Medulla oblongata (tissue), 1 donor: ENCODE results near the gene EPHA4.

Experiments
- DNase-seq: peaks from one replicate; pipeline ENCODE4 v3.0.0-alpha.2; 2015; ENCODE audit errors: extremely low spot score

The EPHA4 gene

DNA sequence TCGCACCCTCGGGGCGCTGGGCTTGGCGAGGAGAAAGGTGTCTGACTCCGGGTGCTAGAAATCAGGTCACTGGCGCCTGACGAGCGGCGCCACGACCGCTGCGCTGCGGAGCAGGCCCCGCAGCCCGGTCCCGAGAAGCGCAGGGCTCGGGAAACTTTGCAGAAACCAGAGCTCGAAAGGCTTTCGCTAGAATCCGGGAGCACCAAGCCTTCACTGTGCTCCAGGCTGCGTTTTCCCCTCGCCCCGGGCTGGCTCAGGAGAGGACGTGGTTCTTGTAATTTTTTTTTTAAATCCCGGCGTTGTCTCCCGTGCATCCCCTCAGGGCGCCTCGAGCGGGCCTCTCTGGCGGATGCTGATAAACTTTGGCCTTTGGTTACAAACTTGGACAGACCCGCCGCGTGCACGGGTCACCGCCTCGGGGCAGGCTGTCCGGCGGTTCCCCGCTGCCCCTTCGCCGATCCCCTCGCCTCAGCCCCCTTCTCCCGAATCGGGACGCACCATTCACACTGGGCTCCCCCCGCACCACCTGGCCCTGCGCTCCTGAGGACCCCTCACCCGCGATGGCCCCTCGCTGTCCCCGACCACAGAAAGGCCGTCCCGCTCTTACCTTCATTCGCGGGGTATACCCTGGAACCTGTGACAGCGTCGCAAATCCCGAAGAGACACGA, 419 bp downstream of the EPHA4 start:
- DNase-seq = peak; percentile 34

DNA sequence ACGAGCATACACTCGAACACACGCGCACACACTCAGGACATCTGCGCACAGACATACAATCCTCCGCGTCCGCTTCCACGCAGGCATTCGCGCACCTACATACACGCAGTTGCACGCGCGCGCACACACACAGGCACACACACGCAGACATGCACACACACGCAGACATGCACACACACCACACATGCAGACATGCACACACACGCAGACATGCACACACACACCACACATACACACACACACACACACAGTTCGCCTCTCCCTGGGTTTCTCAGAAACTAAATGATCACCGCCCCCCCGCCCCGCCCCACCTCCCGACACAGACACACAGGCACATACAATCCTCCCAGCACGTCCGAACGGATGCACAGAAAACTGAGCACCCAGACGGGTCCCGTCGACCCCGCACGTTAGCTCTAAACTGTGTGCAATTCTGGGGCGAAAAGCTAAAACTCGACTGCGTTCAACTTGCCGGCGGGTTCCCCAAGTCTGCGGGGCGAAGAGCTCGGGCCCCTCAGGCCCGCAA, 1.0 kb downstream of the EPHA4 start:
- no peak for DNase-seq

DNA sequence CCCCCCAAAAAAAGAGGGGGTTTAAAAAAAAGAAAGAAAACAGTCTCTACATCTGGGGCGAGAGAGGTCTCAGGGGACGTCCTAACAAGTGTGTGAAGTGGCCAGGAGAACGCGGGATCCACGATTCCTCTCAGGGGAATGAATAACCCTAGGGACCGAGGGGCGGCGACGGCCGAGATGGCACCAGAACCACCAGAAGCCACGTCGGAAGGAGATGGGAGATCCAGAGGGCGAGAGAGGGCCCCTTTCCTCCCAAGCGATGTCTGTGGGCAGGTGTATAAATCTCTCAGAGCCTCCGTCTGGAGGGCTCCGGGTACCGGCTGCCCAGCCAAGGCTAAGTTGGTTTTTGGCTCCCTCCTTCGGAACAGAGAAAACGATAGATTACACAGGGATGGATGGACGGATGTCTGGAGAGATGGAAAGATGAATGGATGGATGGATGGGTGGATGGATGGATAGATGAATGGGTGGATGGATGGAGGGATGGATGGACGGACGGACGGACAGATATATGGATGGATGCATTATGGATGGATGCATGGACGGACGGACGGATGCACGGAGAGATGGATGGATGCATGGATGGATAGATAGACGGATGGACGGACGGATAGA, 1.7 kb downstream of the EPHA4 start:
- peak; percentile 53 for DNase-seq

DNA sequence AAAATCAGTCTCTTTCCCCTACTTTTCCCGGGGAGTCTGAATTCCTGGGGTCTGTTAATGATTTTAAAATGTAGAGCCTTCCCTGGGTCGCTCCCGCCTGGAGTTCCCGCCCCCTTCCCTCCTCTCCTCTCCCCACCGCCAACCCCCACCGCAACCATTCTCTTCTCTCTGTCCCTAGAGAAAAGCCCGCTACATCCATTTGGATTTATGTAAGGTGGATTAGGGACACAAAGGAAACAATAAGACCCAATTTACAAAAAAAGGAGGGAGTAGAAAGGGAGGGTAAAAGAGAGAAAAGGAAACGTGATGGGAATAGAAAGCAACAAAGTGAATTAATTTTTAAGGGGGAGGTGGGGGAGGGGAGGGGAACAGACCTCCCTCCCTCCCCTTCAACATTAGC, 2.2 kb downstream of the EPHA4 start:
- peak; percentile 14 for DNase-seq

DNA sequence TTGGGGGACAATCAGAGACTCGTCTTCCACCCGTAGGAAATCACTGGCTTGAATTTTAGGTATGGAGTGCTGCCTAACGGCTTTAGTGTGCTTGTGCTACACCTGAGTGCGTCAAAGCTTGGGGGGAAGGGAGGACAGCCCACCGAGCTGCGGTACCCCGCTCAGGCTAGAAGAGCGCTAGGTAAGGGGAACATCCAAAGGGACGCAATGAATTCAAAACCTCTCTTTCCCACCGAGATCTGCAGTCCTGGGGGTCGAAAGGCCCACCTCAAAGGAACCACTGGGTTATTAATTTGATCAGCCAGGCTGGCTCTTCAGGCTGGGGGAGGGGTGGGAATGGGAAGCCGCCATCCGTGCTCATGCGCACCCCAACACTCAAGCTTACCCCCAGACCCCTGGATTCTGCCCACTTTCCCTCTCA, 2.7 kb downstream of the EPHA4 start:
- DNase-seq = no peak

DNA sequence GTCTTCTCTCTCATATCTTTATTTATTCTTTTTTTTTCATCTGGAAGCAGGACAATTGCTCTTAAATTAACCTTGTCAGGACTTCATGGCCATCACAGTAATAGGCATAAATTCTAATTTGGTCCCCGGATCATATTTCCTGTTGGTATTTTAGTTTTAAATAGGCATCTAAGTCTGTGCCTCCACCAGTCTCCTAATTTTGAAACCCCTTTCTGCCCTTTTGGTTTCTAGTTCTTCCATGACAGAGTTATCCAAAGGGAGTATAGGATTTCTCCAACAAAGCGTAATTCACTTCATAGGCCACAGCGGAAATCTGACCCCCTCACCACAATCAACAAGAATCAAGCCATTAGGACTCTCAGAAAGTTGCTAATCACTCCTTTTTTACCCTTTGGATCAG, 3.8 kb downstream of the EPHA4 start:
- no peak for DNase-seq

DNA sequence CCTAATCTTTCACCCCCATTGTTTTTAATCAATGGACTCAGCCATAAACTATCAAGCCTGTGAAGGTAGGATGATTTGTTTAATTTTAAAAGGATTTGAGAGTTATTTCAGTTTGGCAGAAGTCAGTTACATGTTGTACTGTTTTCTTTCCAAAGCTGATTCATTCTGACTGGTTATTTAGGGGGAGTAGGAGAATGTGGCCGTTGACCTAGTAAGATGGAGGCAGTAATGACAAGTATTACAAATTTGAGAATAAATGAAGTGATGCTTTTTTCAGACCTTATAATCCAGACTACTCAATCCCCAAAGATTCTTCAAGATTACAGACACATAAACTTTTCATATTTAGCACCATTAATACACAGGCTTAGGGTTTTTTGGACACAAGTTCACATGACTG, 4.3 kb downstream of the EPHA4 start:
- no peak for DNase-seq

DNA sequence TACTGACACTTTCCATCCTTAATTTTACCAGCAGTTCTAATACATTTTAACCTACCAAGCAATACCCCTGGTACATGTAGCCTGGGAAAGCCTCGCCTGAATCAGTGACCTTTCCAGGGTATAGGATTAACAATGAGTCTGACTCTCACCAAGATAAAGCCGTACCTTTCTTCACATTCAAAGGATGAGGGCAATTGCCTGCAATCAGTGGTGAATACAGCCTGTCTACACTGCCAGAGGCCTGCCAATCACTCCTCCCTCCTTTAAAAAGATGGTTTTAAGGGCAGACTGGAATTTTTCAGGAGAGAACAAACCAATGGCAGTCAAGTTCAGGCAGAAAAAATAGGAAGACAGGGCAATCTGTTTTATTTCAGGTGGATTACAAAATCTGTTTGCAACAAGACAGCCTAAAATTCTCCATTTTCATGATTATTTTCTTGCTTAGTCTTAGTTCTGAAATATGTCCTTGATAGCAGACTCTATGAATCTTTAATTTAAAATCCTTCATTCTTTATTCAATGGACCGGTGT, 4.8 kb downstream of the EPHA4 start:
- no peak for DNase-seq

DNA sequence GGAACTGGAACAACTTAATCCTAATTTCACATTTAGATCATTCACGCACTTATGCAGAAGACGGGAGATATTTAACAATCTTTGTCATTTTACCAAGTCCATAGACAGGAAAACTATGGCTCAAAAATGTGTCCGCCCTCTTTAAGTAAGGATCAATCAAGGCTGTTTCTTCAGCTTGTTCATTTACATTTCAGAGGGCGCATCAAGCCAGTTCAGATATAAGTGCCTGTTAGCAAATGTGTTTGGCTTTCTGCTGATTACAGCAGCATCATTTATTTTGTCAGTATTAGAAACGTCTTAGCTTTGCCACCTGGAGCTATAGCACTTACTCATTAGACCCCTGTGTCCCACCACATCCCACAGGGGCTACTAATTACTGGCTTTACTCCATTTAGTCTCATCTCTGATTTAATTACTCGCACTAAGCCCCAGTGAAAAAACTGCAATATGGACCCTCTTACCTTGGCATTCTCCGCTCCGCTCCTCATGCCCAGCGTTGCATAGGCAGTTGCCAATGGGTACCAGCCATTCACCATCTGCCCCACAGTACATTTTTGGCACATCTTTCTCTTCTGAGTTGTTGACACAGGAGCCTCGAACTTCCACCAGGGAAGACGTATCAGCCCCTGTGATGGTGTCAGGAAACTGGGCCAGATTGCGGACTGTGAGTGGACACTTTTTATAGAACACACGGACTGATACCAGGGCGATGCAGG, 8.7 kb downstream of the EPHA4 start:
- DNase-seq = no peak

DNA sequence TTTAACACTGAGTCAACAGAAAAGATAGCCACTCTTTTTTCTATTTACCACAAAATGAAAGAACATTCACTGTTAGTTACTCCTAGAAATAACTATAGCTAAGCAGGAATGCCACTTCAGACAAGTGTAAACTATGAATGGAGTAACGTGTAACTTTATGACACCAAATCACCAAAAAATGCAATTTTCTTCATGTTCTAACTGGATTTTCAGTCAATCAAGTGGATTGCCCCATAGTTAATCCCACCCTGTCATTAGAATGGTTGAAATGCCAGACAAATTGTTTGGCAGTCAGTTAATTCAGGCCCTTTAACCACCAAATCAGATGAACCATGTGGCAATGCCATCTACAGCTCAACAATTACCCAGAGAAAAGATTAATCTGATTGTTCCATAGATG, 9.9 kb downstream of the EPHA4 start:
- DNase-seq = no peak

DNA sequence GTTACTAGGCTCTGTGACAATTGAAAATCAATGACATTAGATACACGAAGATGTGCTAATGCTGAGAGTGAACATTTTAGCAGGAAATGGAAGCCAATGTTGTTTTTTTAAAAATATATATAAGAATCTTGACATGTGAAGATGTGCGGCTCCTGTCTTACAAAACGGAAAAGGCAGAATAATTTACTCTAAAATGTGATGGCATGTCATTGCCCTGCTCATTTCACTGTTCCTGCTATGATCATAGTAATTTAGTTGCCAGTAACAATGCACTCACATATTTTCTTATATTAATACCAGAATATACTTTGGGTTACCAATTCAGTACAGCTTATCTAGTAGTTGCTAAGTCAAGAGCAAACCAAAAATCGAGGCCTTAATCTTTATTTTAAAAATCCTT, 10.3 kb downstream of the EPHA4 start:
- DNase-seq = no peak

DNA sequence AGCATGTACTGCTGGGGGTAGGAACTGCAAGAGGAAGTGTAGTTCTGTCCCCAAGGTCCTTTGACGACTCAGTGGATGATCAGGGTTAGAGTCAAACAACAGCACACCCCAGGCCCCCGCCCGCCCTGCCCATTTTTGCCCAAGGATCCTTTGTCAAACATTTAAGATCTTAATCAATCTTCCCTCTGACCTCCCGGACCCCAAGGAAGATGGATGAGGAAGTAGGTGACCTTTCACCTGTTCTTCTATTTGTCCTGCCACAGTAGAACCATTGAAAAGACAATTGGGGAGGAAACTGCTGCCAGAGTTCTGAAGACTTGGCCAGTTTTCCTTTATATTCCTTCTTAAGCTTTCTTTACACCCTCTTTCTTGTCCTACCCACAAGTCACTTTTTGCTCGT, 12.1 kb downstream of the EPHA4 start:
- DNase-seq = no peak

DNA sequence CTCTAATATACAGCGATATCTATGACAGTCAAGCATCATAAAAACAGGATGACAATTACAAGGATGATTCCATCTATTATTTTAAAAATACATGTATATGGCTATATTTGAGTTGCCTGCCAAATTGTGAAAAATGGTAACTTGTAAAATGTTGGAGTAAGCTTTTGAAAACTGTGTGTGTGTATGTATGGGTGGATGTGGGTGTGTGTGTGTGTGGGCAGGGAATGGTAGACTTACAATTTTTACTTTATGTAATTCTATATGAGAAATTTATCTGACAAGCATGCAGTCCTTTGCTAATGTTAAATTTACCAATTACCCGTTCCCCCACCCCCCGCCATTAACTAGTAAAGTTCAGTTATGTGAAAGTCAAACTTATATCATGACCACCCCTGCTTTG, 14.0 kb downstream of the EPHA4 start:
- no peak for DNase-seq

DNA sequence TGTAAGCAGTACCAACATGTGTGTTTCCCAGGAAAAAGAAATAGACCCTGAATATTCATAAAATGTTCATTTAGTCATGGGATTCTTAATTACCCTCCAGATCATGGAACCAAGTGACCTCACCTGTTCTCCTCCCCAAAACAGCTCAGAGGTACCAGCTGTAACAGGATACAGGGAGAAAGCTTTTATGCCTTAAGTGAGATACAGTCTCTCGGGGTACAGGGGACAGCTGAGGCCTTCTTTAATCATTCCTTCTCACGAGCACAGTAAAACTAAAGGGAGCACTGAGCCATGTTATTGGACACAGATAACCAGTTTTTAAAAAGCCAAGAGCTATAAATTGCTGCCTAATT, 16.6 kb downstream of the EPHA4 start:
- DNase-seq = no peak

DNA sequence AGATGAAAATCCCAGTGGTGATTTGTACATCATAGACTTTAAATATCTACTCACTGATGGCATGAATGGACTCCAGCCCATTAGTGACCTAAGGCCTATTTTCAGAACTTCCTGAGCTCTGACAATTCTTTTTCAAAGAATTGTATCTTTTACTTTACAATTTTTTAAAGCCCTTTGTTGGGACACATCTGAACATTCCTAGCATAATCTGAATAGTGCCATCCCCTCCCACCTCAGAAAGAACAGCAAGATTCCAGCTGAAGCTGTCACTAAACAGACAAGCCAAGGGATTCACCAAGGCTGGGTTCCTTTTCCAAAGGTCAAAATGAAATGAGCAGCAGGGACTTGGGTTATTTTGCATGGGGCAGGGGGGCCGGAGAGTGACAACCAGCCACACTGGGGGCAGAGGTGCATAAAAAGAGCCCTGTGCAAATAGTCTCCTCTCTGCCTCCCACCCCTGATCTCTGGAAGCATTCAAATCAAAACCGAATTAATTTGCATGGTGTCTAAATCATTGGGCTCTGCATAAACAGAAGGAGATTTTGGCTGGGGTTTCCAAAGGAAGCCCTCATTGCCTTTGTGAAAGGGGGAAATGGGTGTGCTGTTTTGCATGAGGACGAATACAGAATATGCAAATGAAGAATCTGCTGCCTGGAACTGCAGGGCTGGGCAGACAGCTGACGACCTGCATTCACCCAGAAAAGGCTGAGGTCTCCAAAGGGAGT, 17.2 kb downstream of the EPHA4 start:
- DNase-seq = no peak

DNA sequence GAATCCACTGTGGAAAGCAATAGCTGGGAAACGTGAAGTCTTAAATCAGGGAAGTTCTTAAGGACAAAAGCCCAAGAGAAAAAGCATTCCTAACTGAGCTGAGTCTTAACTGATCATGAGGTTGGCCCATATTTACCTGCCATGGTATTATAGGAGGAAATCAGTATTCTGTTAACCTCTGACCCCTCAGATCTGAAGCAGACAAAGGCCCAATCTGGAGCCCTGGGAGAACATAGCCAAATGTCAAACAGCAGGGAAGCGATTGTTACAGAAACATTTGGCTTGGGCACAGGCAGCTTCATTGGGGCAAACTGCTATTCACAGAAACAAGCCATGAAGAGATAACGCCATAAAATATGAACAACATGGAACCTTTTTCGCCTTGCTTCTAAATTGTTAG, 18.8 kb downstream of the EPHA4 start:
- DNase-seq = no peak

DNA sequence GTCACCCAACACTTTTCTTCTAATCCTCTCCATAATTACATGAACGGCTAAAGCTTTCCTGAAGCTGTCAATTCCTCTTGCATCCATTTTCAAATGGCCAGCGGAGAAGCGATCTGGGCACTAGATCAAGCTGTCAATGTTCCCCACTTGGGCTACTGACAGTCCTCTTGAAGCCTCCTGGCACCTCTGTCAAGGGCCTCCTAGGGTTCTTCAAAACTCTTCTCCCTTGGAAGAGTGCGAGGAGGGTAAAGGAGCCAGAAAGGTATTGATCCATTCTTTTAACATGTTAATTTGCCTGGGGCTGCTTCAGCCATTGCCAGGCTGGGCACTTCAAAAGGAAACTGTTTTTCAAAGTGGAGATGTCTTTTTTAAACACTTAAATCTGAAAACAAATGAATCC, 19.8 kb downstream of the EPHA4 start:
- DNase-seq = no peak

DNA sequence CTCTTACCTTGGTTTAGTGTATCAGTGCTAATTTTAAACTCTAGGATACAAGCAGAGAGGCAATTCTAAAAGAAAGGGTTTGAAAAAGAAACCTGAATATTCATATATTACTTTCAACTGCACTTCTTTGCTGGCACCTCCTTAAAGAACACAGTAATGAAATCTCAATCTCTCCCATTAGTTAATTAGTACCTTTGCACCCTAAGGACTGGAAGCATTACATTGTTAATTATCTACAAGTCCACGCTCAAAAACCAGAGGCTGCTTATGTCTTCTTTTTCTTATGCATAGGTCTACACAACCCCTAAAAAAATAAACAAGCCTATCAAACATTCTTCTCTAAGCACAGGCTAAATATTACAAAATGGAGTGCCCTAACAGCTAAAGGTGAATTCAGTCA, 20.2 kb downstream of the EPHA4 start:
- DNase-seq = no peak

DNA sequence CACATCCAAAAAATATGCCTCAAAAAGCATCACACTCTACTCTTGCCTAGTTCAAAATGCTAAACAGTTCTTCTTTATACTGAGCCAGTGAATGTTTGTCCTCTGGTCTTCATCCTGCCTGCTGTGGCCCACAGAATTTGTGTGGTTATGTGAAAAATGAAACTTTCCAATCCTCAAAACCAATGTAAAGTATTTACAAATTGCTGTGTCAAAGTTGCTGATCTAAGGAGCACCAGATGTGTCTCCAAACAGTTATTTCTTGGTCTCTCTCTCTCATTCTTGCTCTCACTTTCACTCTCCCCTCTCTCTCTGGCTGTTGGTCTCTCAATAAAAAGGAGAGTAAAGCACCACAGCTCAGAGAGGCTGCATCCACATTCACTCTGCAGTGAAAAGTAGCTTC, 23.0 kb downstream of the EPHA4 start:
- no peak for DNase-seq

DNA sequence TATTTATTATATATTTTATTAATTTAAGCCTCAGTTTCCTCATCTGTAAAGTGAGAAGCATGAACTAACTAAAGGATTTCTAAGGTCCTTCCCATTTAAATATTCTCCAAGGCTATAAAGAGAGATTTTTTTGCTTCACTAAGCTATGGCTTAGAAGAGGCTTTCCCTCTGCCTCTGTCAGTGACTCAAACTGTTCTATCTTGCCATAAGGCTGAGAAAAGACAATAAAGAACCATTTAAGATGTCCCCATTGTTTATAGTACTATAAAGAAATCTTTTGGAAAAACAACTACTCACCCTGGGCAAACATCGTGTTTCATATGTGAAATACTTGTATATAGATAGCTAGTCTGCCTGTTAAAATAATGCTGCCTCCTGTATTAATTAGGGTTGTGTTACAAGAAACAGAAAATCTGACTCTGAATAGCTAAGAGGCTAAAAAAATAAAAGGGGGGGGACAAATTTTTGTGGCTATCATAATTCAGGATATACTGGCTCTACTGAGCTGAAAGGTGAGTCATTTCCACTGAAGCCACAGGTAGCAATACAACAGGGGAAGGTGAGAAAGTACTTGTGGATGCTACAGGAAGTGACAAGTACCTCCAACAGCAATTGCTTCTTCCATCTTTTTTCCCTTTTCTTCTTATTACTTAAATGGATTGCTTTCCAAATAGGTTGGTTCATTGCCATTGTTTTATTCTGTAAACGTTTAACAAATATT, 25.4 kb downstream of the EPHA4 start:
- DNase-seq = no peak

DNA sequence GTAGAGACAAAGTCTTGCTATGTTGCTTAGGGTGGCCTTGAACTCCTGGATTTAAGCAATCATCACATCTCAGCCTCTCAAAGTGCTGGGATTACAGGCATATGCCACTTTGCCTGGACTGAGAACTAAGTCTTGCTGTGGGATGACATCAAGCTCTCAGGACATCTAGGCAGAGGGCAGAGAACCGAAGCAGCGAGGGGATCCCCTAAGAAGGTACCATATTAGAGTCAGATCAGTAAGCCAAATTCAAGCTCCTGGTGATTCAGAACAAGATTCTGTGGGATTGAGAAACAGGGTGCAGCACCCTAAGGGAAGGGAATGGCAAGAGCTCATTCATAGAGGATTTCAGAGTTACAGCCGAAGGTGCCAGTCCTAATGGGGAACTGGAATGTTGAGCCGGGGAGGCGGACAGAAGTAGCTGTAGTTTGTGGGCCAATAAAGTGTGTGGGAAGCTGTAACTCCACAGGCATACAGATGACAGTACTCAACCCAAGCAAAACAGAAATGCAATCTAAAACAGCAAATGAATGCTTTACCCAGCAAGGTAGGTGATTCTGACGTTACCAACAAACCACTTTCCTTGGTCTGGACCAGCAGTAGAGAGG, 30.9 kb downstream of the EPHA4 start:
- DNase-seq = no peak
